Stimulated activated CD4-positive, alpha-beta T cell treated with anti-CD3 and anti-CD28 coated beads, Interleukin-4, amount 100 ng/mL, for 24 hours (primary cell): Measurements from ENCODE around the gene ELP6.

ENCODE experiments used
- DNase-seq: peaks from one replicate; pipeline ENCODE4 v3.0.0-alpha.2; 2020

Gene ELP6

DNA sequence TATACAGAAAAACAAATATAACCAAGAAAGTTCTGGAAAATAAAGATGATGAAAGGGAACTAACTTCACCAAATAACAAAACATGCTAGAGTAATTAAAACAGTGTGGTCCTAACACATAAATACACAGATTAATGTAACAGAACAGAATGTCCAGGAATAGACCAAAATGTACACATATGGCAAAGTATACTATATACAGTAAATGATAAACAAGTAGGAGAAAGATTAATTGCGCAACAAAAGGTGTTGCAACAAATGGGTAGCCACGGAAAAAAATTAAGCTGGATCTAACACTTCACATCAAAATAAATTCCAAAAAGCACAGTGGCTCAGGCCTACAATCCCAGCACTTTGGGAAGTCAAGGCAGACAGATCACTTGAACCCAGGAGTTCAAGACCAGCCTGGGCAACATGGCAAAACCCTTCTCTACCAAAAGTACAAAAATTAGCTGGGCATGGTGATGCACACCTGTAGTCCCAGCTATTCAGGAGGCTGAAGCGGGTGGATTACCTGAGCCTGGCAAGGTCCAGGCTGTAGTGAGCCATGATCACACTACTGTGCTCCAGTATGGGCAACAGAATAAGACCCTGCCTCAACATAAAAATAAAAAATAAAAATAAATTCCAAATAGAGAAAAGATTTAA, 57.6 kb downstream of the ELP6 start:
- no peak for DNase-seq

DNA sequence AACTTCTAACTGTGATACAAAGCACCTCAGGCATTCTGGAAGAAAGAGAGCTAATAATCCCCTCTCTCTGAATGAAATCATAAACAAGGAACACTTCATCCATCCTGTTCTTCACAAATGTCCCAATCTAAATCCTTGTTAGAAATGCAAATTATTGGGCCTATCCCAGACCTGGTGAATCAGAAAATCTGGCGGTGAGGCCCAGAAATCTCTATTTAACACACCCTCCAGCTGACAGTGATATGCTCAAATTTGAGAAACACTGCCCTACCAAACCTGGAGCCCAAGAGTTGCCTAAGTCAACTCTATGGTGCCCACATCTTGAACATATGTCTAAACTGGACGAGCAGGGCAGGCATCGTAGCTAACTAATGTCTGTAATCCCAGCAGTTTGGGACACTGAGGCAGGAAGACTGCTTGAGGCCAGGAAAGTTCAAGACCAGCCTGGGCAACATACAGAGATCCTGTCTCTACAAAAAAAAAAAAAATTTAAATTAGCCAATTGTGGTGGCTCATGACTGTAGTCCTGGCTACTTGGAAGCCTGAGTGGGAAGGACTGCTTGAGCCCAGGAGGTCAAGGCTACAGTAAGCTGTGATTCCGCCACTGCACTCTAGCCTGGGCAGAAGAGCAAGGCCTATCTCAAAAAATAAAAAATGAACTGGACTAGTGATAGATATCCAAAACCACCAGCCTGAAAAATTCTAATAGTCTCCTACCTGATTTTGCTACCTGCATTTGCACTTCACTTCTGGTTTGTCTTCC, 60.9 kb downstream of the ELP6 start:
- DNase-seq: no peak
